IMR-90 (cell line): ENCODE results near the gene DEFB129. TPM values are rescaled to one million over a fixed set of nuclear protein-coding genes. Genes with fewer than 3 reads are reported as not detected.

ENCODE experiments used
- ATAC-seq: fragments of 200-7000 bp; cut with Tn5 transposase; 2 replicates; pipeline ENCODE4 v1.9.1; 2020; ENCODE audit warnings: low read depth, mild to moderate bottlenecking, moderate library complexity
- BruUV-seq: library from RNA; stranded (reverse); fragments of 400-500 nt; replicated peaks from 2 replicates; lab custom pipeline; 2021; lab: Mats Ljungman, UMichigan
- CTCF ChIA-PET: fragments of 300-600 bp; formaldehyde crosslinking; extraction: SDS; loops from one replicate; lab custom pipeline; 2021; ENCODE audit warnings: antibody characterized with exemption; lab: Yijun Ruan, JAX
- POLR2A ChIA-PET: fragments of 300-600 bp; sonication (Branson Sonifier 250); formaldehyde crosslinking; loops from one replicate; lab custom pipeline; 2022; ENCODE audit warnings: antibody characterized with exemption; ENCODE audit not compliant: unreplicated experiment; lab: Charles Lee
- DNase-seq: peaks from one replicate; pipeline ENCODE4 v3.0.0; 2013
- H2AFZ ChIP-seq: replicated peaks from 2 replicates; pipeline ENCODE3; 2013; ENCODE audit warnings: low read length, mild to moderate bottlenecking; ENCODE audit not compliant: poor library complexity
- H2AK5ac ChIP-seq: 2 replicates; pipeline ENCODE4 v1.6.1; 2013; ENCODE audit warnings: low read depth, low read length, inconsistent platforms
- H2AK9ac ChIP-seq: replicated peaks from 2 replicates; pipeline ENCODE3; 2013; ENCODE audit warnings: mild to moderate bottlenecking, low read depth, low read length, moderate library complexity; ENCODE audit not compliant: poor library complexity
- H2BK120ac ChIP-seq: 2 replicates; pipeline ENCODE4 v1.6.1; 2013; ENCODE audit warnings: low read depth, low read length, inconsistent platforms
- H2BK15ac ChIP-seq: 3 replicates; pipeline ENCODE4 v1.6.1; 2013; ENCODE audit warnings: low read depth, low read length, inconsistent platforms
- H2BK20ac ChIP-seq: 2 replicates; pipeline ENCODE4 v1.6.1; 2013; ENCODE audit warnings: low read depth, mild to moderate bottlenecking, inconsistent platforms, low read length, moderate library complexity
- H2BK5ac ChIP-seq: 2 replicates; pipeline ENCODE4 v1.6.1; 2013; ENCODE audit warnings: mild to moderate bottlenecking, low read depth, low read length, inconsistent platforms; ENCODE audit not compliant: poor library complexity, severe bottlenecking
- H3K14ac ChIP-seq: replicated peaks from 2 replicates; pipeline ENCODE4 v1.6.1; 2013; ENCODE audit warnings: low read depth, low read length, inconsistent platforms
- H3K18ac ChIP-seq: 2 replicates; pipeline ENCODE4 v1.6.1; 2013; ENCODE audit warnings: low read depth, low read length, control low read depth
- H3K23ac ChIP-seq: 2 replicates; pipeline ENCODE4 v1.6.1; 2013; ENCODE audit warnings: low read depth, low read length, inconsistent platforms
- H3K27ac ChIP-seq: 2 replicates; pipeline ENCODE4 v1.5.1; 2013; ENCODE audit warnings: mild to moderate bottlenecking, control low read depth, low read length; ENCODE audit not compliant: insufficient read depth
- H3K27me3 ChIP-seq: 2 replicates; pipeline ENCODE4 v1.6.1; 2013; ENCODE audit warnings: low read length; ENCODE audit not compliant: control insufficient read depth, insufficient read depth
- H3K36me3 ChIP-seq: 2 replicates; pipeline ENCODE4 v1.6.1; 2013; ENCODE audit warnings: low read length, mixed read lengths; ENCODE audit not compliant: control insufficient read depth, insufficient read depth
- H3K4ac ChIP-seq: 2 replicates; pipeline ENCODE4 v1.6.1; 2013; ENCODE audit warnings: low read depth, low read length, inconsistent platforms
- H3K4me1 ChIP-seq: 2 replicates; pipeline ENCODE4 v1.6.1; 2013; ENCODE audit warnings: low read length, mixed read lengths; ENCODE audit not compliant: control insufficient read depth, insufficient read depth
- H3K4me2 ChIP-seq: 2 replicates; pipeline ENCODE4 v1.6.1; 2013; ENCODE audit warnings: low read depth, mild to moderate bottlenecking, control low read depth, low read length, moderate library complexity
- H3K4me3 ChIP-seq: 2 replicates; pipeline ENCODE4 v1.5.1; 2013; ENCODE audit warnings: low read depth, mild to moderate bottlenecking, control low read depth, low read length, moderate library complexity; ENCODE audit not compliant: insufficient read depth
- H3K56ac ChIP-seq: 2 replicates; pipeline ENCODE4 v1.6.1; 2013; ENCODE audit warnings: low read length, inconsistent platforms; ENCODE audit not compliant: insufficient read depth; ENCODE audit errors: extremely low read depth
- H3K79me1 ChIP-seq, 2 experiments: 2 replicates each; pipeline ENCODE4 v1.6.1; 2013; ENCODE audit warnings: low read length in 2 of 2, inconsistent platforms in 1 of 2, low read depth in 1 of 2
- H3K9ac ChIP-seq: 2 replicates; pipeline ENCODE4 v1.6.1; 2013; ENCODE audit warnings: low read depth, low read length, control low read depth
- H3K9me1 ChIP-seq: 2 replicates; pipeline ENCODE4 v1.6.1; 2013; ENCODE audit warnings: low read length, inconsistent platforms; ENCODE audit not compliant: insufficient read depth
- H3K9me3 ChIP-seq: 2 replicates; pipeline ENCODE4 v1.6.1; 2013; ENCODE audit warnings: low read length; ENCODE audit not compliant: control insufficient read depth, insufficient read depth
- H4K20me1 ChIP-seq: 2 replicates; pipeline ENCODE4 v1.6.1; 2013; ENCODE audit warnings: low read length, inconsistent platforms; ENCODE audit not compliant: insufficient read depth
- H4K5ac ChIP-seq: 2 replicates; pipeline ENCODE4 v1.6.1; 2013; ENCODE audit warnings: mild to moderate bottlenecking, low read depth, low read length, control low read depth
- H4K8ac ChIP-seq, 2 experiments: 2 replicates each; pipeline ENCODE4 v1.6.1; 2013; ENCODE audit warnings: low read depth in 2 of 2, low read length in 2 of 2, control low read depth in 1 of 2, inconsistent platforms in 1 of 2
- H4K91ac ChIP-seq: 2 replicates; pipeline ENCODE4 v1.6.1; 2013; ENCODE audit warnings: low read depth, low read length, inconsistent platforms; ENCODE audit not compliant: insufficient read depth
- CEBPB ChIP-seq: IDR thresholded peaks from 2 replicates; pipeline ENCODE4 v1.6.1; 2012; ENCODE audit warnings: low read depth, low read length, improper control_type of control experiment
- FOS ChIP-seq: fragments of 150-350 bp; IDR thresholded peaks from 2 replicates; pipeline ENCODE4 v1.6.1; 2016; ENCODE audit warnings: low read depth, low read length
- MAFK ChIP-seq: IDR thresholded peaks from 2 replicates; pipeline ENCODE4 v1.6.1; 2012; ENCODE audit warnings: low read depth, low read length, improper control_type of control experiment
- MXI1 ChIP-seq: IDR thresholded peaks from 2 replicates; pipeline ENCODE4 v1.6.1; 2012; ENCODE audit warnings: low read depth, mild to moderate bottlenecking, low read length, moderate library complexity, borderline replicate concordance
- NFE2L2 ChIP-seq: fragments of 150-350 bp; IDR thresholded peaks from 2 replicates; pipeline ENCODE4 v1.6.1; 2016; ENCODE audit warnings: low read depth, mild to moderate bottlenecking, low read length
- WGBS, 2 experiments: methylation state at CpG; one replicate each; pipeline versions ENCODE4 v1.1.5 to v1.1.7; 2013; ENCODE audit warnings: missing lambda C conversion rate in 2 of 2; ENCODE audit not compliant: insufficient read length in 1 of 2; ENCODE audit errors: extremely low coverage in 2 of 2; 5-methylcytosine and 5-hydroxymethylcytosine counted together
- dilution Hi-C: fragments of 300-500 bp; cut with HindIII; formaldehyde crosslinking; loops from one replicate; pipeline ENCODE4 v1.14.3; 2018; ENCODE audit warnings: low sequenced_read_pairs; ENCODE audit not compliant: unreplicated experiment
- in situ Hi-C: fragments of 300-500 bp; cut with MboI; formaldehyde crosslinking; loops from 3 replicates; pipeline ENCODE4 v1.14.3; 2019; ENCODE audit warnings: low sequenced_read_pairs, inconsistent platforms, mixed read lengths
- intact Hi-C: fragments of 100-400 bp; cut with micrococcal nuclease; formaldehyde crosslinking; loops from 2 replicates; pipeline ENCODE4 v1.10.0; 2022
- polyA plus RNA-seq, 3 experiments: library from polyadenylated mRNA; depleted of rRNA; stranded (reverse); fragments of >200 nt; gene quantifications; 2 replicates each; pipeline ENCODE4 v1.2.3, GENCODE V29; 2012; ENCODE audit warnings: low replicate concordance in 1 of 3
- total RNA-seq: library from RNA; depleted of rRNA; stranded (reverse); fragments of >200 nt; gene quantifications from 2 replicates; pipeline ENCODE4 v1.2.3, GENCODE V29; 2012
- TF ChIP-seq, protein P1 (sequence below): fragments of 150-350 bp; IDR thresholded peaks from 2 replicates; pipeline ENCODE4 v1.6.1; 2016; ENCODE audit warnings: low read depth, mild to moderate bottlenecking, low read length, moderate library complexity, borderline replicate concordance

The DEFB129 gene
- total and polyA plus RNA-seq, 2 of the 4 experiments (the other 2 are of a cell fraction): not detected

DNA sequence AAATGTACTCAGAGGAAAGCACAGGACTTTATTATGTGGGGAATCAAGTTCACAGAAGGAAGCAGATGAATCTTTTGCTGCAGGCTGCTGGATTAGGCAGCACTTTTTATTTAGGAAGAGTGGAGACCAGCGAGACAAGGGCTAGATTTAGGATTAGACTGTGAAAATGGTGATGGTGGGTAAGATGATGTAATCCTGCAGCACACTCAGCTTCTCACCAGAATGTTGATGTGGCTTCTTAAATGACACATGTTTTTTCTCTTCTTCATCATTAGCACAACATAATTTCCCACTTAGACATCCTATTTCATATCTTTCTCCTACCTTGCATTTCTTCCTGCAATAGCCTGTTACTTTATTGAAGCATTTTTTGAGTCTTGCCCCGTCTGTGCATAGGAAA, 39.3 kb upstream of the DEFB129 start:
- Histone ChIP-seq H2BK15ac (no peak overlapping the region), H4K91ac (no peak overlapping the region), H3K23ac (no peak overlapping the region), H3K4me3 (no peak overlapping the region), H4K20me1 (no peaks in the 10 kb centered on the region), H2AFZ (no peak overlapping the region), H3K18ac (no peak overlapping the region), H3K56ac (no peak overlapping the region), H3K79me1 (no peaks in the 10 kb centered on the region), H3K4ac (no peak overlapping the region), H3K4me1 (no peaks in the 10 kb centered on the region), H3K27ac (no peak overlapping the region), H3K9ac (no peak overlapping the region), H3K9me1 (no peaks in the 10 kb centered on the region), H3K4me2 (no peak overlapping the region), H3K27me3 (no peaks in the 10 kb centered on the region; the same call in 1 of the 2 replicates), H2BK120ac (no peak overlapping the region), H2AK5ac (no peak overlapping the region), H3K9me3 (no peaks in the 10 kb centered on the region), H4K5ac (no peak overlapping the region), H3K36me3 (no peaks in the 10 kb centered on the region), H4K8ac (no peak overlapping the region), H3K14ac (no peak overlapping the region), H2BK20ac (no peak overlapping the region), H2AK9ac (no peak overlapping the region), H2BK5ac (no peak overlapping the region)
- ChIA-PET POLR2A (no interaction called here), CTCF (no interaction called here)
- intact Hi-C loops: no loop called here
- in situ Hi-C loops: no loop called here
- no TSS peak for BruUV-seq
- no CpG with 5 or more reads among the region's 2 CpGs for WGBS, 2 experiments
- ATAC-seq: no peak
- no peak for DNase-seq
- TF ChIP-seq MXI1 (no peak), NFE2L2 (no peak), CEBPB (0 out of 2 replicates have a peak, but pooled peaks have one; percentile 6), FOS (no peak), MAFK (no peak)
- TF ChIP-seq, protein P1, sequence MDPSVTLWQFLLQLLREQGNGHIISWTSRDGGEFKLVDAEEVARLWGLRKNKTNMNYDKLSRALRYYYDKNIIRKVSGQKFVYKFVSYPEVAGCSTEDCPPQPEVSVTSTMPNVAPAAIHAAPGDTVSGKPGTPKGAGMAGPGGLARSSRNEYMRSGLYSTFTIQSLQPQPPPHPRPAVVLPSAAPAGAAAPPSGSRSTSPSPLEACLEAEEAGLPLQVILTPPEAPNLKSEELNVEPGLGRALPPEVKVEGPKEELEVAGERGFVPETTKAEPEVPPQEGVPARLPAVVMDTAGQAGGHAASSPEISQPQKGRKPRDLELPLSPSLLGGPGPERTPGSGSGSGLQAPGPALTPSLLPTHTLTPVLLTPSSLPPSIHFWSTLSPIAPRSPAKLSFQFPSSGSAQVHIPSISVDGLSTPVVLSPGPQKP: no peak
- dilution Hi-C loops: no loop called here
